OCI-LY3 (cell line): ENCODE results near the gene IKZF2.

Experiments used
- CTCF ChIP-seq: fragments of 200-600, 300-600 bp; sonication (generic); IDR thresholded peaks from 2 replicates; pipeline ENCODE4 v1.5.1; 2014; ENCODE audit warnings: antibody characterized with exemption, low read length, low read depth
- EZH2phosphoT487 ChIP-seq: fragments of 200-600 bp; shearing (Covaris generic); IDR thresholded peaks from 2 replicates; pipeline ENCODE4 v1.6.1; 2018; ENCODE audit warnings: antibody characterized with exemption, mixed run types, low read depth

GRCh38 chr2:213187386-213187785, 36.0 kb upstream of the IKZF2 start:
- TF ChIP-seq CTCF: no peak
- no peak for TF ChIP-seq EZH2phosphoT487
